CD4-positive, alpha-beta T cell treated with Interleukin-15 for 1 hour (primary cell): ENCODE results near the gene THRB.

ENCODE experiments used
- DNase-seq: peaks from one replicate; pipeline ENCODE4 v3.0.0-alpha.2; 2020

The THRB gene

DNA sequence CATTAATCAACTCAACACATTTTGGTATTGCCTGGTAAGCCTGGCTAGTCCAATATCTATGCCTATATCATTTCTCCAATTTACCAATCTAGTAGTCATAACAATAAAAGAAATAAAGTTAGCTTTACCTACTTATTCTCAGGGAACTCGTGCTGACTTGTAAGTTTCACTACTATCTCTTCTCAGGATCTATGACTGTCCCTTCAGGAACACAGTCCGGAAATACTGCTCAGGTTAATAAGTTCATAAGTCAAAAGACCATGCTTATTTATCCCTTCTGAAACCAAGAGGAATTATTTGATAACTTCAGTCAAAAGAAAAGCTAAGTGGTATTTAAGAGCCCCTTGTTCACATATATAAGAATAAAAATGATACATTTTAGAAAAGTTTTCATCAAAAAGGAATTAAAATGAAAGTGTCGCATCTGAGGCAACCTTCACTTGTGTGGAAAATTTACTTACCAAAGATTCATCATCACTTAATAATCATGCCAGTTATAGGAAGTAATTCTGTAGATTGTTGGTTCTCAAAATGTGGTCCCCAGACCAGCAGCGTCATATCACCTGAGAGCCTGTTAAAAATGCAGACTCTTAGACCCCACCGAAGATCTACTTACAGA lies 15.5 kb upstream of the THRB start:
- no peak for DNase-seq

DNA sequence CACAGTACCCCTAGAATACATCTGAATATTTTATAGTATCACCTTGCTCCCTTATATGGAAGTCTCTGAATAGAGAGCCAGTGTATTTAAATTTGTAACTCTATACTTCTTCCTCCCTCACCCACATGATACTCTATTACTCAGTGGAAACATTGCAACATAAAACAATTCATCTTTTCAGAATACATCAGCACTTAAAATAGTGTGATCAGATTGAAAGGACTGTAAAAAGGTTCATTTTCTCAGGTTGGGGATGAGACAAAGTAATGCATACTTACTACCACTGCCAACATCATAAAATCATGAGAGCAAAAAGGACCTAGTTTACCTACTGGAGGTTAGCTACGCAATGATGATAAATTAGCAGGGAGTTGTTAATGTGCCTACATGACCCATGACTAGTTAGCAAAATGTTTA lies 13.8 kb upstream of the THRB start:
- no peak for DNase-seq

DNA sequence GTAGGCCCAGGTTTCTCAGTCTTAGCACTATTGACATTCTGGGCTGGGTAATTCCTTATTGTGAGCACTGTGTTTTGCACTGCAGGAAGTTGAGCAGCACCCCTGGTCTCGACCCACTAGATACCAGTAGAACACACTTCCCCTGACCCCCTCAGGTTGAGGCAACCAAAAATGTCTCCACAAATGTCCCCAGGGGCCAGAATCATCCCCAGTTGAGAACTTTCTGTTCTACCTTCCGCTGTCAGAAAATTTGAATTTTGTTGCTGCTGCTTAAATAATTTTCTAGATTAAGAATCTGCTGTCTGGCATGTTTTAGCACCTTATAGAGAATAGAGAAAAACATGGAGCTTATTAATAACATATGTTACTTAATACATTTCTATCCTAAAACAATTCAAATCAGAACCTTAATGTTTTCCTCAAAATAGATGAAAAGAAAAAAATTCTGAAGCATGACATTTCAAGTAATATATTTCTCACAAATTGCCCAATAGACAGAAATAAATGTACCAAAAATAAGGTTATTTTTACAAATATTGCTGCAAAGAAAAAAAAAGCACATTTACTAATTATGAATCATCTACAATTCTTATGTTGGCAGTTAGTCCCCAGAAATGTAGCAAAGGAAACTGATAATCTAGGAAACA lies 13.2 kb upstream of the THRB start:
- DNase-seq = peak; percentile 22

DNA sequence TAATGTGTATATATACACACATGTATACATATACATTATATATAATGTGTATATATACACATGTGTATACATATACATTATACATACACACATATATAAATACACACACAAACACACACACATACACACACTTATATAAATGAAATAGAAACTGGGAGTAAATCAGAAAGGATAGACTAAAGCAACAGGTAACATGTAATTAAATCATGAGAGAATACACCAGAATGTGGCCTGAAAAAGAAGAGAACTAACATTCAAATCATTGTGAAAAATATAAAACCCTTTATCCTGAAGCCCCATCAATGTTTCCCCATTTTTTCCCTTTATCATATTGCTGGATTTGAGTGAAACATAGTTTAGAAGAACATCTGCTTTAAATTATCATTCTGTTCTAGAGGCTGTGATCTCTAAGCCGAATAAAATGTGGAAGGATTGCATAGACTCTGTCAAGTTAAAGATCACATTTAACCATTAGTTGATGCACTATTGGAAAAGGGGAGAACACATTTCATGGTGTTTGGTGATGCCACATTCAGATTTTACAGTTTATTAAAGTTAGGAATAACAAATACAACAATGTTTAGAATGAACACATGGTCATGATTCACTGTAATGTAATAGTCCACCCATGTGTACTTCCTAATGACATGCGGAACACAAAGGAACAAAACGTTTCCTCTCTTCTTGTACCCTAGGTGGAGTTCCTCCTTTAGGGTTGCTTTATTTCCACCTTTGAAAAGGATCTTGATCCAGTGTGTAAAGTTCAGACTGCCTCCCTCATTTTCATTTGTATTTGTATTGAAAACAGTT lies 12.5 kb upstream of the THRB start:
- DNase-seq = no peak

DNA sequence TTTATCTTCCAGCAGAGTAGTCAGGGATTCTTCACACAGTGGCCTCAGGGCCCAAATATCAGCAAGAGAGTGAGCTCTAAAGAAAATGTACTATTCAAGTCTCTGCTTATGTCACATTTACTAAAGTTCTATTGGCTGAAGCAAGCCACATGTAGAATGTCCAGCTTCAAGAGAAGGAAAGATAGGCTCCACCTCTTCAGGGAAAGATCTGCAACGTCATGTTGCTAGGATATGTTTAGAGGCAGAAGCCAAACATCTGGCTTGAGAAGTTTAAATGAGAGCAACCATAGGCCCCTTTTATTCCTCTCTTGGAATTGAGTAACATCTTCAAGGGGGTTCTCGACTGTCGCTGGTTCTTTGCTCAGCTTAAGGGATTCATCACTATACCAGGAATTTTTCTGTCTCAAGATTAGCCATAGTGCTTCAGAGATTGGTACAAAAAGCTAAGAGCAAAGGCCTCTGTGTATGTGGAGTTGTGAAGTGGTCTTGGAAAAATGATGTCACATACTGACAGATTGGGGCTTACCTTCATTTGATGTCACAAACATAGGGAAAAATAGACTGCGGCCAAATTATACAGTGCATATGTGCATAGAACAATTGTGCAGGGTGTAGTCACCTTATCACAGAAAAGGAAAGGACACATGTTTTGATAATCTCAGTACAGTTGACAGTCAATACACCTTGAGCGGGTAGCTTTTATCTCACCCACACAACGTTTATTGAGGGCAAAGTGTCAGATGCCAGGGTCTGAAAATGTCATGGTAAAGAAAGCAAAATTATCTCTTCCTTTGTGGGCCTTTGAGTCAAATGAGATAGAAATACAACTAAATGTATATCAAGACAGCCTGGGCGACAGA lies 11.3 kb upstream of the THRB start:
- DNase-seq = no peak

DNA sequence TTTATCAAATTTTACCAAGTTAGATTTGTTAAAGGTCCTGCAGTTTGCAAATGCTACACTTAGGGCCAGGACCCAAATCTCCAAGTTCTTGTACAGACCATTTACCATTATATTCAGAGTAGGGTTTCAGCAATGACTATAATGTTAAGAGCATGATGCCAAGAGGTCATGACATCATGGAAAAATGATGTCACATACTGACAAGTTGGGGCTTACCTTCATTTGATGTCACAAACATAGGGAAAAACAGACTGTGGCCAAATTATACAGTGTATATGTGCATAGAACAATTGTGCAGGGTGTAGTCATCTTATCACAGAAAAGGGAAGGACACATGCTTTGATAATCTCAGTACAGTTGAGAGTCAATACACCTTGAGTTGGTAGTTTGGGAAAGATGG lies 10.1 kb upstream of the THRB start:
- no peak for DNase-seq

DNA sequence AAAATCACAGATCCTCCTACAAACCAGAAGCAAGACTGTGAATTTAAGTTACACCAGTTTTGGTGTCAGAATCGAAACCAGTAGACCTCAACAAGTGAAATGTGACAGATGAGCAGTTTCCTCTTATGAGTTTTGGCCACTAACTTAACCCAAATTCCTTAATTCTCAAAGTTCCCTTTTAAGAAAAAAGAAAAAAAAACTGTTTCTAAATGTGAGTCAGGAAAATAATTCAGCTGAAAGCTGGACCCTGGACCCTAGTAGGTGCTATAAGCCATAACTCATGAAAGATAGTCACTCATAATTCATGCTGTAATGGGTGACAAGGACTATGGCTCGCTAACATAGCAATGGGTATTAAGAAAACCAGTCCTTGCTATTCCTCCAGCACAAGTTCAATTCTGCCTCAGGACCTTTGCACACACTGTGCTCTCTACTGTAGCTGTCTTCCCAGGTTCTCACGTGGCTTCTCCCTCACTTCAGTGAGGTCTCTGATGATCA lies 9.0 kb upstream of the THRB start:
- DNase-seq = no peak

DNA sequence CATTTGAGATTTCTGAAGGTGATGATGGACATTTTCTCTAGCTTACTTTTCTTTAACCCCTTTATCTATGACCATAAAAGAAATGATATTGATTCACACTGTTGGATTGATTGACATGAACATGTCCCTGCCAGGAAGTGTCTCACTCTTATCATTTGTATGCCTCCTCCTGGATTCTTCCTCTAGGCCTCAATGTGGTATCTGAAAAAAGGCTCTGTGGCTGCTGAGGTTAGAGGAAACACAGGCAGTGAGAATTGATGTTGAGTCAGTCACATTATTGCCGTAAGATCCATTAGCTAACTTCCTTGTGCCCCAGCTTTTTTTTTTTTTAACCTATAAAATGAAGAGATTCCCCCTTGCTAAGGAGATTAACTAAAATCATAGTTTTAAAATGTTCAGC lies 8.0 kb upstream of the THRB start:
- no peak for DNase-seq

DNA sequence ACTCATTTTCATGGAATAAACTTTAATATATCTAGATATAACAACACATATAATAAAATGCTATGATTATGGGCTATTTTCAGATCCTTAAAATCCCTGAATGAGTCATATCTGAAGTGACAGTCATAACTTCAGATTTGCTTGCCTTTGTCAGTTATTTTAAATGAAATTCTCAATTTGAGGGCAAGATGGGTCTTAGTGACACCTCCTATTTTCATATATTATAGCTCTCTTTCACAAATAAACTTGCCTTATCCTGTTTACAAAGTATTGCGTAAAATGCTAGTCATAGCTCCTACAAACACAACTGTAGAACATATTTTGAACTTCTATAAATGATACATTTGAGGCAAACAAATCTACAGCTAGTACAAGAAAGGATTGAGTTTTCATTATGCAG lies 6.2 kb upstream of the THRB start:
- DNase-seq = no peak

DNA sequence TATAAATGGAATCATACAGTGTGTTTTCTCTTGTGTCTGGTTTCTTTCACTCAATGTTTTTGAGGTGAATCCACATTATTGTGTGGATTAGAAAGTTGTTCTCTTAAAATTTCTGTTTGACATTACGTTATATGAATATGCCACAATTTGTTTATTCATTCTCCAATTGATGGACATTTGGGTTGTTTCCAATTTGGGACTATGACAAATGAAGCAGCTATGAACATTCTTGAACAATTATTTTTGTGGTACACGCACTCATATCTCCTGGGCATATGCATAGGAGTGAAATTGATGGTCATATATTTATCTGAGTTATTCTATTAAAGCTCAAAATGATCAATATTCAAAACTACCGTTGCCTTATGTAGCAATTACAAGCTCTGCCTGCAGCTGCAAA lies 5.3 kb upstream of the THRB start:
- DNase-seq = no peak

DNA sequence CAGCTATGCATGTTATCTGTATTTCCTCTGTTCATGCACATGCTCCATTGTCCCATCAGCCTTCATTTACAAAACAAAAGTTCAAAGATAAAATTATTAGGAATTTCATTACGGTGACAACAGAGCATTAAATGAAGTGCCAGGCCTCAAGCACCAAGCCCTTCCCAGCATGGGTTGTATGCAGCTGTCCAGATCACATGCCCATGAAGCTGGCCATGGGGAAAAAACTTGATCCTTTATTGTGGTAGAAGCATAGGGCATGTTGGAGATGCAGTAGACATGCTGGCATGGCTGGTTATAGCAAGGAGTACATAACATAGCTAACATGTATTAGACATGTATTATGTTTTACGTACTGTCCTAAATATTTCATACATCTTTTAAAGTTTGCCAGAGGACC lies 4.1 kb upstream of the THRB start:
- DNase-seq = no peak

DNA sequence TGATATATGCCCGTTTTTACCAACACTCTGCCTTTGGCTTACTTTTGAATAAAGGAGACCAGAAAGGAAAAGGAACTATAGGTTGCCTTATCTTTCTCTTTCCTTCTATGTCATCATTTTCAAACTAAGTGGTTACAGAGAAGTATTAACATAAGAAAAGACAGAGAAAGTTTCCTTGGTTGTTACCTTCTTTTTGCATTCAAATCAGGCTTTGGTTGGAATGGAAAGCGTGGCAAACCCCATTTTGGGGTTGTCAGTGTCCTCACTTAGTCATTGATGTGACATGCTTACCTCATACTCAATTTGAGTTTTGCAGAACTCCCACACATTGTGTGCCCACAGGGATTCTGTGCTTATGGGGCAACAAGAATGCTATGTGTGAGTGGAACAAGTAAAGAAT lies 3.7 kb upstream of the THRB start:
- DNase-seq = no peak

DNA sequence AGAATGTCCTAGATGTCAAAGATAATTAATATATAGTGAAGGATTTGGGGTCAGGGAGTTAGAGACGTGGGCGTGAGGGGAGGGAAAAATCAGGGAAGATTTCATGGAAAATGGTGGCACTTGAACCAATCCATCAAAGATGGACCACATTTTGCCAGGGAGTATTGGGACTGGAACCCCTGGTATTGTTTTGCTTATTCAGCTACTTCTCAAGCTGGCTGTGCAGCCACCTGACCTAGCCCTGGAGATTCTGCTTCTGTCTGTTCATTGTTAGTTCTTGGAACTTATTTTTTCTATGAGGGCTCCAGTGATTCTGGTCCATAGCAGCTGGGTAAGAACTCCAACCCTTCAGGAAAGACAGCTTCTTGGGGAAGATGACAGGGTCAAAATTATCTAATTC lies 3.3 kb upstream of the THRB start:
- DNase-seq = no peak

DNA sequence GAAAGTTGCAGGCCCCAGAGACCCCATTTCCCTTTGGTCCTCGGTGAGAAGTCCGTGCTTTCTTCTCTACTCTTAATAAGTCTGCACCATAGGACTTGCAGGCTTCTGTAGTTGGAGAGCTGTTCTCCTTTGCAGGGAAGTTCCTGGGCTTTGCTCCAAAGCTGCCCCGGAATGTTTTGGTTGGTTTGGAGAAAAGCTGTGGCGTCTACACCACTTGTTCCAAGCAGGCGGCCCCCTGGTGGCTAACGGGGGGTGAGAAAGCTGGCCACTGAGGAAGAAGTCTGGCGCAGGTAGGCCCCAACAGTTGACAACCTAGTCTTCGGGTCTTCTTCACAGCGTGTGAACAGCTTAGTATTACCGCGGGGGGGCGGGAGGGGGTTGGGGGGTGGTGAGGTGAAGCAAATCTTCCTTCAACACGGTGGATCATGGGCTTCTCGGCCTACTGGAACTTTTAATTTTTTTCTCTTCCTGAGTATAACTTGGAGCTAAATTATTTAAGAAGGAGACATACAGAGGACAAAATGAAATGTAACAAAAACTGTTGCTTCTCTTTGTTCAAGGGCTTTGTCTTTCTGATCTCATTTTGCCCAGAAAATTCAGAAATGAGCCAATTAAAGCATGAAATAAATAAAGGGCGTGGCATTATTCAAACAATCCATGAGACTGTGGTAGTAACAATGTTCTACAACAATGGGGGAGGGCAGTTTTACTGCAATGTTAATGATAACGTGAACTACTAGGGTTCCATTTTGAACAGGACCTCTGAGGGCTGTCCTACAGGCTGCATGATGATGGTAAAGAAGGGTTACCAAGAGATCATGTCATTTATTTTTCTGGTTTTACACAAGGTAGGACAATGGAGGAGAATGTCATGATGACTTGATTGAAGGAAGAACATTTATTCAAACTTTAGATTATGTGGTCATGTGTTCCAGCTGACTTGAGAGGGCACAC lies 2.2 kb upstream of the THRB start:
- no peak for DNase-seq

DNA sequence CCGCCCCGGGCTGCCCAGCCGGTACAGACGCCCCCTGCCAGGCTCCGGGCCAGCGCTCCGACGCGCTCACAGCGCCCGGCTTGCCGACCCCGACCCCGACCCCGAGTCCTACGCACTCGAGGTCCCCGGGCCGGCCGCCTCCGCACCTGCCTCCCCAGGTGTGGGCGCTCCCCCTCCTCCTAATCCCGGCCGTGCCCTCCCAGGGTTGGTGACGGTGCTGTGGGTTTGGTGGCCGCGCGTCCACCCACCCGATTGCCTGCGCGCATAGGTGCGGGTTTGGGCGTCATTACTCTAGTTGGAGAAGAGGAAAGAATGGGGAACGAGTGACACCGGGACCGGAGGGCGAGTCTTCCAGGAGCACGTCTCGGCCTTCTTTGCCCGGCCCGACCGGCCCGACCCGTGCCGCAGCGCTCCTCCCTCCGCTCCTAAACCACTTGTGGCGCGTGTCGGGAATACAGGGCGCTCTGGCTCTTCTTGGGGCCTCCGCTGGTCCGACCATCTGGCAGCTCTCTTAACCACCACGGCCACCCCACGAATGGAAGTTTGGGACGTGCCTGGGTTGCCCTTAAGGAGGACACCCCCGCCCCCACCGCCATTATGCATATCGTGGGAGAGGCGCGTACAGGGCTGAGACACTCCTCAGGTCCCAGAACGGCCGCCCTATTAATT lies 810 bp upstream of the THRB start:
- DNase-seq = no peak

DNA sequence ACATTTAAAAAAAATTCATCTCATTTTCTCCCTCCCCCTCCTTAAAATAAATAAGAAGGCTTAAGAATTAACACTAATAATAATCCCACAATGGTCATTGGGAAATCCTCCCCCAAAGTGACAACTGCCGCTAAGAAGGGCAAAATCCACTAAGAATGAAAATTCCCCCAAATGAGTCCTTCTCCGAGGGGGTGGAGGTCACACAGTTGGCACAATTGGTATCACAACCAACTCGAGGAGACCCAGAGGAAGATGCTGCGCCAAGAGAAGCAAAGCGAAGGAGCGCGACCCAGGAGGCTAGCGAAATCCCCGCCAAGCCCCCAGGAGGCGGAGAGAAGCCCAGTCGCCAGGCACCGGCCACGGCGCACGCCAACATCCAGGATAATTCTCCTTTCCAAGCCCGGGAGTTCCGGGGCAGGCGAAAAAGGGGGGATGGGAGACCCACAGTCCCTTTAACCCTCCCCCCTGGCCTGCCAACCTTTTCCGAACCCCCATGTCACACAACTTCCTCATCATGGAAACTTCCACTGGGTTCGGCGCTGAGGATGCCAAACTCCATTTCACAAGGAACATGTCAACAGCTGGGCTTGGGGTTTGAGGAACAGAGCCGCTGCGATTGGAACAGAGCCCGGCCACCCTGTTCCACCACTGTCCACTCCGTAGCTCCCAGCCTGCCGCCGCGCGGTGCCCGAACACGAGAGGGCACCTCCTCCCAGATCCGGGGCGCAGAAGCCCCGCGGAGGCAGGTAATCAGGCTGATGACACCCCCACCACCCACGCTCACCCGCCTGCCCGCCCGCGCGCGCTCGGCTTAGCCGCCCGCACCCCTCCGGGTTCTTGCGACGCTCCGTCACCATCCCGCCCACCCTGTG lies 668 bp downstream of the THRB start:
- peak; percentile 17 for DNase-seq

DNA sequence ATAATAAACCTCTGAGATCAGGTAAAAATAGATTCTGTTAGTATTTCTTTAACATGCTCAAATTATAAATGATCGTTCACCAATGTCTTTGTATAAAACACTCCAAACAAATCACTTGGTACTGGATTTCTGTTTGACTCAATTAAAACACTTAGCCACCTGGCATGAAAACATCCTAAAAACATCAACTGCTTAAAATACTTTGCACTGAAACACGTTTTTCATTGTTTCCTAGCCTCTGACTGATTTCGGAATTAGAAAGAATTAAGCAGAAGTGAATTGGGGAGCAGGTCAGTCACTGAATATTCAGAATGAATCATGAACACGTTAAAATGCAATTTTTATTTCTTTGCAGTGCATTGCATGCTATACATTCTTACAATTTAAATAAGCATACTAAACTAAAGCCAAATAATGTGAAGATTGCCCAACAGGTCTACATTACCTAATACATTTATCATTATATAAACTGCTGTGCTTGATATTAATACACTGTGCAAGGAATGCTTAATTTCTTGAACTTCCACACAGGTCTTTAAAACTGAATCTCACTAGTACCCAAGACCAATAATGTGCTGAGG lies 1.6 kb downstream of the THRB start:
- no peak for DNase-seq

DNA sequence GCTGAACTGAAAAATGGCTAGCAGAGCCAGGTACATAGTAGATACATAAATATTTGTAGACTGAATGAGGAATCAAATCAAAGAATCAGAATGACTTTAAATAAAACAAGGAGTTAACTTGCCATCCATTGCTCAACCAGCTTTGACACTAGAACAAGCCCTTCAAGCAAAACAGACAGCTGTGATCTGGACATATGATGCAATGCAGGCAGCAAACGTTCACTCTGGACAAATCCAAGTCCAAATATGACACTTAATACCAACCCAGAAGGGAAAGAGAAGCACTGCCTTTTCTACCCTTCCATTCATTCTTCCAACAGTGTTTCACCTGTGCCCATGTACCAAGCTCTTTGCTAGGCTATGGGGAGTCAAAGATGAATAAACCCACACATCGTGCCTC lies 4.5 kb downstream of the THRB start:
- no peak for DNase-seq

DNA sequence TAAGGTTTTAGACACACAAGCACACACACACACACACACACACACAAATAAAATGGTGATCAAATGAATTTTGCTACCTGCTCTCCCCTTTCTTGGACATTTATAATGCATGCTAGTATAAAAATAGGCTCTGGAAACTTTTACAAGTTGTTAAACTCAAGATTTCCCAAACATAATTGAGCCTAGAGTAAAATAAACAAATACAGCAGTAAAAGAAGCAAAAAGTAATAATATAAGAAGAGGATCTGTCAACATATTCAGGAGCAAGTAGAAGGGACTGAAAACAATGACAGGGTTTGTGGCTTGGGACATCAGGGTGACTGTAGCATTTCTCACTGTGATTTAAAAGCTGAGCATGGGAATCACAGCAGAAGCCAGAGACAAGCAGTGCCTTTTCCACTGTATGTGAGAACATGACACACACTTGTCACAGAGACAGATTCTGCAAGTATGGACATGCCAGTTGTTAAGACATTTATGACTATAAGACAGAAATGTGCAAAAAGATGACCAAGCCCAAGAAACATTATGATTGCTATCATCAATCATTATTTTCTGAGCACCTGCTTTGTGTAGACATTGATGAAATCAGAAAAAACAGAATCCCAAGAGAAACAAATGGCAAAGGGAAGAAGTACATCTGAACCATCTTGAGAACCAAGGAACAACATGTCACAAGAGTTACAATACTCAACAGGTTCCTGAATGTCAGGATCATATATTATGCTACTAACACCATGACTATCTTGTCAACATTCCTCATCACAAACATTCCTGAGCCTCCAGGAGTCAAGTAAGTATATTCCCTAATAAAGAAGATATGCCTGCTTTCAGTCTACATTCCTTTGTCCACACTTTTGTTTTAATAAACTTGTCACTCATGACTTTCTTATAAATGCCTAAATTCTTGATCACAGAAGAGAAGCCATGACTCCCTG lies 7.1 kb downstream of the THRB start:
- no peak for DNase-seq
